Measurements from ENCODE around the gene CCDC12. TPM values are rescaled to one million over a fixed set of nuclear protein-coding genes. Genes with fewer than 3 reads are reported as not detected.

The CCDC12 gene
- polyA plus RNA-seq, 1 of the 3 experiments (the other 2 are of a cell fraction): 105 TPM

DNA sequence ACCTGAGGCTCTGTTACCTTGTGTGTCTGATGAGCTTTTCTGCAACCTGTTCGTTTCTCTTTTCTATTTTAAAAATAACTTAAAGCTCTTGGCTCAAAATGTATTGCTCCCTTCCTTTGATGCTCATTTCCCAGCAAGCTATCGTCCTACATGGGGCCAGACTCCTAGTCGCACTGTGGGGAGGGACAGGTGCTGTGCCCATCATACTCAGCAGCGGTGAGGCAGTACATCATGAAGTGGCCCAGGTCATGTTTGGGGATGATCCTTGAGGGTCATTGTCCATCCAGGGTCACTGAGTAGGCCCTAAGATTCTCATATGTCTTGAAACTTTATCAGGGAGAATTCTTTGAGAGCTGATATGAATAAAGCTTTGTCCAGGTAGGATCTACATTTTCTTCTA is 57.9 kb downstream of the CCDC12 start:
- Histone ChIP-seq H3F3A (replicated peaks; ENCODE audit: insufficient read depth) (peaks cover 13% of the 10 kb centered on the region), H3K27me3 (ENCODE audit: insufficient read depth) (no peaks in the 10 kb centered on the region), H3K4me1 (ENCODE audit: control insufficient read depth in 1 of 2, insufficient read depth in 2 of 2, low read depth in 1 of 2, low read length in 1 of 2) (peaks cover 5 to 7% of the 10 kb centered on the region in 2 experiments; a peak in 3 of 4 replicates), H3K4me3 (ENCODE audit: low read depth in 2 of 2, low read length in 1 of 2) (no peak overlapping the region), H3K4me2 (no peak overlapping the region), H3K27ac (ENCODE audit: low read depth in 2 of 2, low read length in 1 of 2) (no peak overlapping the region), H3K9ac (no peak overlapping the region), H2AFZ (ENCODE audit: low read depth) (no peak overlapping the region), H3K9me2 (no peaks in the 10 kb centered on the region), H3K36me3 (replicated peaks in 1 of 2; ENCODE audit: control insufficient read depth in 1 of 2, insufficient read depth in 2 of 2, low read length in 1 of 2) (peaks cover 55 to 70% of the 10 kb centered on the region in 2 experiments), H4K20me1 (ENCODE audit: insufficient read depth) (peaks cover under 1% of the 10 kb centered on the region; the same call in 1 of the 2 replicates), H3K9me3 (no peaks in the 10 kb centered on the region), H3K79me2 (ENCODE audit: insufficient read depth) (no peaks in the 10 kb centered on the region; the same call in none of the 2 replicates)
- DNase-seq: no peak
- 87% methylated on average over 4 of the region's 4 CpGs for WGBS (ENCODE audit: low lambda C conversion rate)
- POLR2A ChIA-PET: no interaction called here
- CTCF ChIA-PET: interaction anchor here (1.3 to 3.0 kb wide), 6 partner anchors 9 to 216 kb away, joined by 3 to 21 read pairs (median 7); no protein-coding TSS in a partner anchor
- TF ChIP-seq GABPA (IDR thresholded peaks at IDR 0.05; ENCODE audit: low read depth) (no peak), RAD21 (IDR thresholded peaks at IDR 0.05; ENCODE audit: low read length) (no peak), TCF12 (IDR thresholded peaks at IDR 0.05) (no peak), FOSL2 (IDR thresholded peaks at IDR 0.05; ENCODE audit: borderline replicate concordance, low read depth) (no peak), MEF2A (IDR thresholded peaks at IDR 0.05; ENCODE audit: borderline replicate concordance, low read depth) (no peak), EZH2phosphoT487 (IDR thresholded peaks at IDR 0.05; ENCODE audit: borderline replicate concordance, low read depth) (no peak), YY1 (IDR thresholded peaks at IDR 0.05; ENCODE audit: low read depth) (no peak), MXI1 (IDR thresholded peaks at IDR 0.05; ENCODE audit: low read depth, low read length) (no peak), RCOR1 (IDR thresholded peaks at IDR 0.05; ENCODE audit: low read length) (no peak), JUND (IDR thresholded peaks at IDR 0.05) (no peak), RFX5 (IDR thresholded peaks at IDR 0.05; ENCODE audit: low read length) (no peak), EP300 (IDR thresholded peaks at IDR 0.05; ENCODE audit: borderline replicate concordance in 1 of 2, low read depth in 1 of 2, low read length in 1 of 2) (no peak), ELF1 (IDR thresholded peaks at IDR 0.05) (no peak)
- TF ChIP-seq, protein P1, sequence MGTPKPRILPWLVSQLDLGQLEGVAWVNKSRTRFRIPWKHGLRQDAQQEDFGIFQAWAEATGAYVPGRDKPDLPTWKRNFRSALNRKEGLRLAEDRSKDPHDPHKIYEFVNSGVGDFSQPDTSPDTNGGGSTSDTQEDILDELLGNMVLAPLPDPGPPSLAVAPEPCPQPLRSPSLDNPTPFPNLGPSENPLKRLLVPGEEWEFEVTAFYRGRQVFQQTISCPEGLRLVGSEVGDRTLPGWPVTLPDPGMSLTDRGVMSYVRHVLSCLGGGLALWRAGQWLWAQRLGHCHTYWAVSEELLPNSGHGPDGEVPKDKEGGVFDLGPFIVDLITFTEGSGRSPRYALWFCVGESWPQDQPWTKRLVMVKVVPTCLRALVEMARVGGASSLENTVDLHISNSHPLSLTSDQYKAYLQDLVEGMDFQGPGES (IDR thresholded peaks at IDR 0.05; ENCODE audit: low read depth, low read length): no peak
- TF ChIP-seq, protein P2, sequence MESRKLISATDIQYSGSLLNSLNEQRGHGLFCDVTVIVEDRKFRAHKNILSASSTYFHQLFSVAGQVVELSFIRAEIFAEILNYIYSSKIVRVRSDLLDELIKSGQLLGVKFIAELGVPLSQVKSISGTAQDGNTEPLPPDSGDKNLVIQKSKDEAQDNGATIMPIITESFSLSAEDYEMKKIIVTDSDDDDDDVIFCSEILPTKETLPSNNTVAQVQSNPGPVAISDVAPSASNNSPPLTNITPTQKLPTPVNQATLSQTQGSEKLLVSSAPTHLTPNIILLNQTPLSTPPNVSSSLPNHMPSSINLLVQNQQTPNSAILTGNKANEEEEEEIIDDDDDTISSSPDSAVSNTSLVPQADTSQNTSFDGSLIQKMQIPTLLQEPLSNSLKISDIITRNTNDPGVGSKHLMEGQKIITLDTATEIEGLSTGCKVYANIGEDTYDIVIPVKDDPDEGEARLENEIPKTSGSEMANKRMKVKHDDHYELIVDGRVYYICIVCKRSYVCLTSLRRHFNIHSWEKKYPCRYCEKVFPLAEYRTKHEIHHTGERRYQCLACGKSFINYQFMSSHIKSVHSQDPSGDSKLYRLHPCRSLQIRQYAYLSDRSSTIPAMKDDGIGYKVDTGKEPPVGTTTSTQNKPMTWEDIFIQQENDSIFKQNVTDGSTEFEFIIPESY (IDR thresholded peaks at IDR 0.05; ENCODE audit: borderline replicate concordance, low read depth): no peak
- TF ChIP-seq, protein P3, sequence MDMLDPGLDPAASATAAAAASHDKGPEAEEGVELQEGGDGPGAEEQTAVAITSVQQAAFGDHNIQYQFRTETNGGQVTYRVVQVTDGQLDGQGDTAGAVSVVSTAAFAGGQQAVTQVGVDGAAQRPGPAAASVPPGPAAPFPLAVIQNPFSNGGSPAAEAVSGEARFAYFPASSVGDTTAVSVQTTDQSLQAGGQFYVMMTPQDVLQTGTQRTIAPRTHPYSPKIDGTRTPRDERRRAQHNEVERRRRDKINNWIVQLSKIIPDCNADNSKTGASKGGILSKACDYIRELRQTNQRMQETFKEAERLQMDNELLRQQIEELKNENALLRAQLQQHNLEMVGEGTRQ (IDR thresholded peaks at IDR 0.05; ENCODE audit: borderline replicate concordance, low read depth, low read length): no peak

Measured in SK-N-SH (cell line).